Neutrophil (primary cell): ENCODE results near the gene SLC25A39.

Experiments
- H3K27ac ChIP-seq: fragments of 200-600 bp; sonication (generic); 2 replicates; pipeline ENCODE4 v1.5.1; 2016; ENCODE audit warnings: mild to moderate bottlenecking, moderate library complexity
- H3K27me3 ChIP-seq: fragments of 200-600 bp; sonication (generic); 2 replicates; pipeline ENCODE4 v1.6.0; 2016; ENCODE audit warnings: mild to moderate bottlenecking
- H3K36me3 ChIP-seq: fragments of 200-600 bp; sonication (generic); 2 replicates; pipeline ENCODE4 v1.5.1; 2017
- H3K4me1 ChIP-seq, 2 experiments: fragments of 200-600 bp in 1 of 2; sonication (generic) in 1 of 2; 1 replicate in 1 of 2; 2 replicates in 1 of 2; pipeline versions ENCODE4 v1.5.1 to v1.6.1; 2013 to 2016; ENCODE audit warnings: low read depth in 1 of 2, low read length in 1 of 2, mild to moderate bottlenecking in 1 of 2, moderate library complexity in 1 of 2; ENCODE audit not compliant: control insufficient read depth in 1 of 2, insufficient read depth in 1 of 2
- H3K4me3 ChIP-seq, 2 experiments: fragments of 200-600 bp in 1 of 2; sonication (generic) in 1 of 2; 1 replicate in 1 of 2; 2 replicates in 1 of 2; pipeline ENCODE4 v1.5.1; 2013 to 2016; ENCODE audit warnings: low read depth in 1 of 2, low read length in 1 of 2, mild to moderate bottlenecking in 1 of 2, moderate library complexity in 1 of 2
- H3K9me3 ChIP-seq: fragments of 200-600 bp; sonication (generic); 2 replicates; pipeline ENCODE4 v1.5.1; 2016
- CTCF ChIP-seq: fragments of 200-600 bp; sonication (generic); IDR thresholded peaks from 2 replicates; pipeline ENCODE4 v1.5.1; 2016; ENCODE audit warnings: antibody characterized with exemption

SLC25A39 gene

GRCh38 chr17:44314524-44314868 is 10.1 kb downstream of the SLC25A39 start:
- Histone ChIP-seq H3K4me1 (peaks cover 0 to 9% of the 10 kb centered on the region in 2 experiments), H3K4me3 (no peak overlapping the region), H3K27me3 (peaks cover 94% of the 10 kb centered on the region), H3K9me3 (no peaks in the 10 kb centered on the region), H3K36me3 (peaks cover 1% of the 10 kb centered on the region), H3K27ac (no peak overlapping the region)
- TF ChIP-seq CTCF: no peak

- Histone ChIP-seq H3K36me3 (no peaks in the 10 kb centered on the region), H3K27ac (no peak overlapping the region), H3K4me1 (peaks cover 0 to 12% of the 10 kb centered on the region in 2 experiments), H3K9me3 (no peaks in the 10 kb centered on the region), H3K4me3 (no peak overlapping the region), H3K27me3 (peaks cover 98% of the 10 kb centered on the region)
- no peak for TF ChIP-seq CTCF
Measured at GRCh38 chr17:44314031-44314430, 10.6 kb downstream of the SLC25A39 start.

- no peaks in the 10 kb centered on the region for H3K9me3 ChIP-seq
- TF ChIP-seq CTCF: no peak
- peaks cover 0 to 27% of the 10 kb centered on the region in 2 experiments for H3K4me1 ChIP-seq
- peaks cover 100% of the 10 kb centered on the region for H3K27me3 ChIP-seq
- H3K36me3 ChIP-seq: no peaks in the 10 kb centered on the region
- H3K4me3 ChIP-seq: no peak overlapping the region
- no peak overlapping the region for H3K27ac ChIP-seq
Measured at GRCh38 chr17:44312396-44313104, 12.1 kb downstream of the SLC25A39 start.

- Histone ChIP-seq H3K27me3 (peaks cover 100% of the 10 kb centered on the region), H3K4me1 (peaks cover 0 to 28% of the 10 kb centered on the region in 2 experiments)
Measured at GRCh38 chr17:44311562-44312181, 13.0 kb downstream of the SLC25A39 start.

GRCh38 chr17:44310609-44311376 is 13.8 kb downstream of the SLC25A39 start:
- H3K36me3 ChIP-seq: no peaks in the 10 kb centered on the region
- H3K4me1 ChIP-seq: peaks cover 0 to 28% of the 10 kb centered on the region in 2 experiments
- no peak overlapping the region for H3K27ac ChIP-seq
- H3K4me3 ChIP-seq: no peak overlapping the region
- H3K9me3 ChIP-seq: no peaks in the 10 kb centered on the region
- no peak for TF ChIP-seq CTCF
- peaks cover 100% of the 10 kb centered on the region for H3K27me3 ChIP-seq

More at GRCh38 chr17:44311562-44312181, 13.0 kb downstream of the SLC25A39 start:
- Histone ChIP-seq H3K9me3 (no peaks in the 10 kb centered on the region), H3K36me3 (no peaks in the 10 kb centered on the region), H3K27ac (no peak overlapping the region), H3K4me3 (no peak overlapping the region)
- TF ChIP-seq CTCF: no peak
